ENCODE measurements around the gene SAYSD1.

Gene SAYSD1

DNA sequence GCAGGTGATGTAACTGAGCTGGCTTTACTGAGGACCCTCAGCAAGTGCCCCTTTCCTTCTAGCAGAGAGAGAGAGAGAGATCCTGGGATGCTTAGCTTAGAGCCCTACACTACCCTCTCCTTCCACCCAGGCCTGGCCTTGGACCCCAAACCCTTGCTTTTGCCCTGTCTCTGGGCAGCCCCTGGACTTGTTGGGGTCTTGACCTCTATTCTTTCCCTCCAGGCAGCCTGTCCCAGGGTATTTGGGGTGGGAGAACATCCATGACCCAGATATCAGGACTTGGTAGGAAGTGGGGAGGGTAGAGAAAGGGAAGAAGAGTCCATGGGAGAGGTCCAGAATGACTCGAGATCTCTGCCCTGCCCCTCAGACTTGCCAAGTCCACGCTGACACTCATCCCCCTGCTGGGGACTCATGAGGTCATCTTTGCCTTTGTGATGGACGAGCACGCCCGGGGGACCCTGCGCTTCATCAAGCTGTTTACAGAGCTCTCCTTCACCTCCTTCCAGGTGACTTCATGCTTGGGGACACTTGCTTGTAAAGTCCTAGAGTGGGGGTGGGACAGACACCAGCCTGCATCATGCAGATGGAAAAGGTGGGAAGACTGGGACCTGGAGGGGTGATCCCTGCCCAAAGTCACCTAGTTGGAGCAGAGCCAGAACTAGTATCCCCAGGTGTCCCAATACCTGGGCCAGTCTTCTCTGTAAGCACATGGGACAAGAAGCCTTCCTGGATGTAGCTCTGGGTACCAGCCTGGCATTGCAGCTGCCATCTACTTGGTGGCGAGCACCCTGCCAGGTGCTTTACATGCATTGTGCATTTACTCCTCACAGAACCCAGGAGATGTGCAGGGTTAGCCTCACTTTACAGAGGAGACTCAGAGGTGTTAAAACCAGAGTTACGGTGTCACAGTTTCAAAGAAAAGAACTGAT, 35.5 kb downstream of the SAYSD1 start:
- no peak for DNase-seq (ENCODE audit: low read depth)

DNA sequence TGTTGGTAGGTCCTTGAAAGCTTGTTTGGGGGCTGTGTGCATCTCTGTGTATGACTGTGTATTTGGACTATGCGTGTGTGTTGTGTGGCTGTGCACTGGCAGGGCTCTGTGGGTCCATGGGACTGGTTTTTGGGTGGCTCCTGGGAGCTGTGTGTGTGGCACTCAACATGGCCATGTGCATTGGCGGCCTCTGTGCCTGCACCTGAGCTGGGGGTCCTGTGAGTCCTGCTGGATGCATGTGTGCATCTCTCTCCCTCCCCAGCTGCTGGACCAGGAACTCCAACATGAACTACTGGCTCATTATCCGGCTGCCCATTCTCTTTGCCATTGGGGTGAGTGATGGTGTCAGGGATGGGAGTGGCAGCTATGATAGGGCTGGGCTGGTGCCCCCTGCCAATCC, 36.3 kb downstream of the SAYSD1 start:
- no peak for DNase-seq (ENCODE audit: low read depth)

DNA sequence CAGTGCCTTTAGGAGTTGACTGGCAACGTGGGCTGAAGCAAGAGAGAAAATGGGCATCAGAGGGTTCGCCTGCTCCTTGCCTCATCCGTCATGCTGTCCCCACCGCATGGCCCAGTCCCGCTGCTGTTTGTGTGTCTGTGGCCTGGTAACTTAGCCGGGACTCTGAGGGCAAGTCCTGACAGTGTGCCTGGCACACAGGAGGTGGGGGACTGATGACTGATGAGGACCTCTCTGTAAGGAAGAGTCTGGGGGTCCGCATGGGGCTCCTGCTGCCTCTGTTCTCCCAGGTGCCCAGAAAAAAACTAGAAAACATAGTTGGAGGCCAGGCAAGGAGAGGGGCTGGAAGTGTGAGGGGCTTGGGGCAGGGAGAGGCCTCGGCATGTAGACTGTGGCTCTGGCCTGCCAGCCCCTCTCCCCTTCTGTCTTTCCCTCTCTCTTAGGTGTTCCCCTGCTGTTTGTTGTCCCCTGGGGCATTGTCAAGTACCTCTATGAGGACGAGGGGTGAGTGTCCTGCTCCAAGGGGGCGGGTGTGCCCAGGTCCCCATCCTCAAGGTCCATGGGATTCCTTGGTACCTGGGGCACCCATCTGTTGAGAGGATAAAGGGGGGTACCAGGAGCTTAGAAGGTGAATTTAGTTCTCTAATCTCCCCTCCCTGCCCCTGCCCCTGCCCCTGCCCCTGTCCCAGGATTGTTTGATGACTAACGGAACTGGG, 36.9 kb downstream of the SAYSD1 start:
- DNase-seq (ENCODE audit: low read depth): no peak

DNA sequence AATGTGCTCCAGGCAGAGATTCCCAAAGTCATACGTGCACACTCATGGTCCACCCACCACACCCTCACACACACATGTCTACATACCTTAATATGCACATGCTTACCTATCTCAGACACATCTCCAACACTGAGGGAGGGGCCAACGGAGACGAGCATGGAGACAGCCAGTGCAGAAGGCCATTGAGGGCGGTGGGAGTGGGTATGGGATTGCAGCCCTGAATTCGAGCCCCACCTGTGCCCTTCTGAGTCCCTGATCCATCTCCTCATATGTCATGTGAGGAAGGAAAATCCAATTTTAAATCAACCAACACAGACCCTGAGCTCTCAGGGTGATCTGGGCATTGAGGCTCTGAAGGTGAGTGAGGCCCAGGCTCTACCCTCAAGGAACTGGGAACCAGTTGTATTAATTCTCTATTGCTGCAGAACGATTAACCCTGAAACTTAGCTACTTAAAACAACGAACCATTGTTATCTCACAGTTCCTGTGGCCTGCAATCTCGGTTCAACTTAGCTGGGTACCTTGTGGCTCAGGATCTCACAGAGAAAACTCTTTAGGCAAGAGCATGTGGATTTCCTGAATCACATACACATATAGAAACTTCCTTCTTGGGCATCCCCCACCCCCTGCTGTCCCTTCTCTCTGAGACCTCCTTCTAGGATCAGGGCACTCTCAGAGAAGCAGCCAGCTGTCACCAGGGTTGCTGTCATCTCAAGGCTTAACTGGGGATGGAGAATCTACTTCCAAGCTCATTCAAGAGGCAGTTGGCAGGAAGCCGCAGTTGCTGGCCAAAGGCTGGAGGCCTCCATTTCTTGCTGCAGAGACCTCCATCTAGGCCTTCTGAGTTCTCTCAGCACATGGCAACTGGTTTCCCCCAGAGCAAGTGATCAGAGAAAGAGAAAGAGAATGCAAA, 38.1 kb downstream of the SAYSD1 start:
- no peak for DNase-seq (ENCODE audit: low read depth)

DNA sequence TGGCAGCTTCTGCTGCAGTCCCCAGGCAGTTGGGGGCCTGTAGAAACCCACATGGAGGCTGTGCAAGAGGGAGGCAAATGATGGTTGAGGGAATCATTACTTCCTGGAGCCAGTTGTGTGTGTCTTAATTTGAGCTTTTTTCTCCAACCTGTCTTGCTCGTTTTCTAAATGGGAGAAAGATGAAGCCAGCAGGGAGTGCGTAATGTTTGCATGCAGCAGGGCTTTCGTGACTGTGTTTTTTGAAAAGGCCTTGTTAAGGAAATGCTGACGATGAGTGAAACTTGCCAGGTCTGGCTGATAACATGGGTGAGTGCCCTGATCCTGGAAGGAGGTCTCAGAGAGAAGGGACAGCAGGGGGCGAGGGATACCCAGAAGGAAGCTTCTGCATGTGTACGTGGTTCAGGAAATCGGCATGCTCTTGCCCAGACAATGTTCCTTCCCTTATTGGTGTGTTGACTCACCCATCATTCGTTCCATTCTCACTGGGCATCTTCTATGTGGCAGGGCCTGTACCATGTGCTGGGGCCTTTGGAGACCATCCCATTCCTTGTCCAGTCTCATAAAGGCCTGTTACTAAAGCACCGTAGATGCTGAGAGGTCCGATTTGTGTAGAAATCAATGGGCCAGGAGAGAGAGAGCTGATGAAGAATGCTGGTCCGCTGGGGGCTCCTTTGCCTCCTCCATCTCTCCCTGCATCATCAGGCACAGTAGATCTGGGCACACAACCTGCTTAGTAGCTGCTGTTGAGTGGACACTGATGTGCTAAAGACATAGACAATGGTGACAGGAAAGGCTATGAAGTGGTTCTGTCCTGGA, 39.0 kb downstream of the SAYSD1 start:
- no peak for DNase-seq (ENCODE audit: low read depth)

DNA sequence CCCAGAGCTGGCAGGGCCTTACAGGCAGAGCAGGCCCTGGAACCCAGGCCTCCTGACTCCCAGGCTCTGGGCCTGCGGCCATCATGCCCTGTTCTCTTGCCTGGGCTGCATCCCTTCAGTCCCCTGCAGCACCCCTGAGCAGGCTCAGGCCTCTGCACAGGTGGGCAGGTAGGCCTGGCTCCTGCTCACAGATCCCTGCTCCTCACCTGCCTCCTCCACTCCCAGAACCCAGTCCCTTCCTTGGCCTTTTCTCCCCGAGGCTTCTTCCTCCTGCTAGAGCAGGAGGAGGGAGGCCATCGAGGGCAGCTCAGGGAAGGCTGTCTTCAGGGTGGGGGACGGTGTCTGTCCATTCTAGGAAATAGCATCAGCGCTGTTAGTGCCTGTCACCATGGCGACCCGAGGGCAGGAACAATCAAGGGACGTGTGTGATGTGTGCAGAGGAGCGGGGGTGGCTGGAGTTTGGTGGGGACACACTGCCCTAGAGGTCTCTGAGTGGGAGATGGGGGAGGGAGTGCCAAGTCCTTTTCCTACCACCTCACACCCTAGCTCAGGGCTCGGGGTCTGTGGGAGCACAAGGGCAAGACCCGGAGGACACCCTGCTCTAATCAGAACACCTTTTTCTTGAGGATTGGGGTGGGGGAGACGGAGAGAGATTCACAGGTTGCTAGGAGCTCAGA, 39.8 kb downstream of the SAYSD1 start:
- DNase-seq (ENCODE audit: low read depth): no peak

DNA sequence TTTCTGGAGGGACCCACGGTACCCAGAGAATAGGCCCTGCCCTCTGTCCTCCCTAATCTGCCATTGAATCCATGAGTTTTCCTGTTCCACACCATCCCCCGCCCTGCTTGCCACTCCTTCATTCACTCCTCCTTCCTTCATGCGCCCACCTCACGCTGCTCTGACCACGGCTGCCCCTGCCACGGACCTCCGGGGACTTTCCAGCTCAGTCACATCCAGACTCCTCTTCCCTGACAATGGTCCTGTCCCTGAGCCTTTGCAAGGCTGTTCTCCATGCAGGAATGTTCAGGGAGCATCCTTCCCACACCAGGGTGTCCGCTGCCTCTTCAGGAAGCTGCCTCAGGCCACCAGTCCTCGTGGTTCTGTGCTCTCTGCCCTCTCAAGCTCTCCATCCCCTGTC, 40.5 kb downstream of the SAYSD1 start:
- DNase-seq (ENCODE audit: low read depth): no peak

DNA sequence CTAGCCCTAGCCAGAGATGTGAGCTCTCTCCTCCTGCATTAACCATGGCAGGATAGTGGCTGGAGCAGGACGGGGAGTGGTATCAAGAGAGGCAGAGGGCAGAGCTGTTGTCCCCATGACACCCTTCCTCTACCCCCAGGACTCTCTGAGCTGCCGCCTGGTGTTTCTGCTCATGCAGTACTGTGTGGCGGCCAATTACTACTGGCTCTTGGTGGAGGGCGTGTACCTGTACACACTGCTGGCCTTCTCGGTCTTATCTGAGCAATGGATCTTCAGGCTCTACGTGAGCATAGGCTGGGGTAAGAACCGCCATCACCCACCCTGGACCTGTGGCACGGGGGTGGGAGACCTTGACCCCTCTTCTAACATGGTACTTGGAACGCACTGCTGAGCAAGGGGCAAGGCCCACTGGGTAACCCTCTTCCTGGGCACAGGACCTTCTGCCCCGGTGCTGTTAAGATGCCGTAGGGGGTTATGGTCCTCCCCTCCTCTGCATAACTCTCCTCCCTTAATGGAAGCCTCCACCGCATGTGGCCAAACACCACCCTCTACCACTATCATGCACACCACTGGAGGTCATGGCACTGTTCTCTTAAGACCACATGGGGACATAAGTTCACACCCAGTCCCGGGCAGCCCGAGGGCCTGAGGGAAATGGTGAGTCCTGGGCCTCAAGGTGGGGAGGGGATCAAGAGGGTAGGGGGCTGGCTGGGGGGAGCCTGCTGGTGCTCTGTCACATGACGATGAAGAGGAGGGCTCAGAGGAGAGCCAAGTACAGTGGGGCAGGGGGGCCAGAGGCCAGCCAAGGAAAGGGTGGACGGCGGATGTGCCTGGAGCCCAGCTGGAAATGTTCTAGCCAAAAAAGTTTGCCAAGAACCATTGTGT, 41.3 kb downstream of the SAYSD1 start:
- DNase-seq (ENCODE audit: low read depth): no peak

DNA sequence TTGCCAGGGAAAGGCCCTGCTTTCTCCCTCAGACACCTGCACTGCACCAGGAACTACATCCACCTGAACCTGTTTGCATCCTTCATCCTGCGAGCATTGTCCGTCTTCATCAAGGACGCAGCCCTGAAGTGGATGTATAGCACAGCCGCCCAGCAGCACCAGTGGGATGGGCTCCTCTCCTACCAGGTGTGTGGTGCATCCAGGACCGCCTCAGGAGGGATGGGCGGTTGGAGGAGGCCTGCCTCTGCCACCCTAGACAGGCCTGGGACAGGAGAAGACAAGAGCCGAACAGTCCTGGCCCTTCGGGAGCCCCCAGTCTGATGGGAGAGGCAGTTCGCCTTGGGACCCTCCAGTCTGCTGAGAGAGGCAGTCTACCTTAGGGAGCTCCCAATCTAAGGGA, 42.2 kb downstream of the SAYSD1 start:
- no peak for DNase-seq (ENCODE audit: low read depth)

DNA sequence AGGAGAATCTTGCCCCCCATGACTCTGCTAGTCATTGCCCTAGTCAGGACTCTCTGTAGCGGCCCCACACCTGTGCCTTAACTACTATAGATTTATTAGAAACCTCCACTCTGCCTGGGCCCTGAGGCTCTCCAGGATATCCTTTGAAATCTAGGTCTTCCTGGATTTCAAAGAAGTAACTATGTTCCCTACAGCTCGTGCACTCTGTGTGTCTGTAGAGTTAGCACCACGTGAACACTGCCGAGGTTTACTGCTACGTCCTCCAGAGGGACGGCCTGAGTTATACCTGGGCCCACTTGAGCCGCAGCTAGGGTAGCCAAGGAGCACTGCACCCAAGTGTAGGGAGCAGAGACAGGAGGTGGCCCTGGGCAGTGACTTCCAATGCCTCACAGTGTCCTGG, 46.6 kb downstream of the SAYSD1 start:
- DNase-seq (ENCODE audit: low read depth): no peak

DNA sequence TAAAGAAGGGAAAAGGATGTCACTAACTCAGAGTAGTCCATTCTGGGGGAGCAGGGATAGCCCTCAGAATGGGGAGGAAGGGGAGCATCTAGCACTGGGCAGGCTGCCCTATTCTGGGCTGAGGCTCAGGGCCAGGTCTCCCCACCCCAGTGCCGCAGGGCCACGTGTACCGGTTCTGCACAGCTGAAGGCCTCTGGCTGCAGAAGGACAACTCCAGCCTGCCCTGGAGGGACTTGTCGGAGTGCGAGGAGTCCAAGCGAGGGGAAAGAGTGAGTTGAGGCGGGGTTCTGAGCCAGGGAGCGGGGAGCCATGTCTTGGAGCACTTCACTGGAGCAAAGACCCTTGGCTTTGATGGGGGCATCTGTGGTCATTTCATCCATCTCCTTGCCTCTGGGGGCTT, 49.4 kb downstream of the SAYSD1 start:
- no peak for DNase-seq (ENCODE audit: low read depth)

DNA sequence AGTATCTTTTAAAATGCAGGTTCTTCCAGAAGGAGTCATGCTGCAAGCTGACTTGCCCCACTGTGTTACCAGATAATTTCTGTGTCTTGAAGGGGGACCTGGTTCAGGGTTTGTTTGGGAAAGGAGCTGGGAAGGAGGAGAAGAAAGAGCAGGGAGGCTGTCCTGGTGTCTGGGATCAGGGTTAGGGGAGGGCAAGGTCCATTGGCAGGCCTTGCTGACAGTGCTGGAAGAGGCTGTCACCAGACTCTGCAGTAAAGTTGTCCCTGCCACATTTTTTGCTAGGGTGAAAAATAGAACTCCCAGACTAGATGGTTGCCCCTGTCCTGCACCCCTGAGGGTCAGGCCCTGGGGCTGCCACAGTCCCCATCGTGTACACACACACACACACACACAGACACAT, 51.5 kb downstream of the SAYSD1 start:
- DNase-seq (ENCODE audit: low read depth): no peak

DNA sequence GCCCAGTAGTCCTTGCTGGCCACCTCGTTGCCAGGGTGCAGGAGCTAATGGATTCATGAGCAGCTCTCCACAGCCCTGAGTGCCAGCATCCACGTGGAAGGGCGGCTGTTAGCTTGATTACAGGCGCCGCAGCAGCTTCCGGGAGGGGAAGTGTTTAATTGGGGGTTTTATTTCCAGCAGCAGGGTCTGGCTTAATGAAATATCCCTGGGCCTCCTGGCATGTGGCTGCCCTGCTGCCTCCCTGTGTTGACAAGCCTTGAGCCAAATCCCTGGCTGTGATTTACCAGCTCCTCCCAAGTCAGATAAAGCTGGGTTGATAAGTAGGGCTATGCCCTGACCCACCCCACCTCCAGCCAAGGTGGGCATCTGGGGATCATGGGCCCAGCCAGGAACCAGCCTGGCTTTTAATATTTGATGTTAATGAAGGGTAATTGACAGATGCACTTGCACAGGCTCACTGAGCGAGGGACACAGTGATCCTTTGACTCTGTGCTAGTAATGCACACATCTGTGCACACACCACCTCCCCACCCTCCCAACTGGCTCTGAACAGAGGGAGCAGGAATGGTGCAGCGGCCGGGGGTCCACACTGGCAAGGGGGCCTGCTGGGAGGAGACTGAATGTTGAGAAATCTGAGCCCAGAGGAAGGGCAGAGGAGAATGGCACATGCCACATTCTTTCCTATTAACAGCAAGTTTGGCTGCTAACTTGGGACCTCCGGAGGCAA, 52.8 kb downstream of the SAYSD1 start:
- no peak for DNase-seq (ENCODE audit: low read depth)

DNA sequence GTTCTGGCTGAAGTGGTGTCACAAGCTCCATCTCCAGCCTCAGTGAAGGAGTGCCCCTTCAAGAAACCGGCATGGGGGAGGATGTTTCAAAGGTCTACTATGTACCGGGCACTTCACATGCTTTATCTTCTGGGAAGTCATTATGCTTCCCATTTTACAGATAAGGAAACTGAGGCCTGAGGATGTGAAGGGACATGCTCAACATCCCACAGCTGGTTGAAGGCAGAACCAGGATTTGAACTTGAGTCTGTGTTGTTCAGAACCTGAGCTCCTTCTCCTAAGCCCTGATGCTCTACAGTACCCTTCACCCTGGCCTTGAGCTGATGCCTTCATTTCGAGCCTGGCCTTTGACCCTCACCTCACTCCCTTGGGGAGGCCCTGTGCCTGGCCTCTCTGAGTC, 53.4 kb downstream of the SAYSD1 start:
- DNase-seq (ENCODE audit: low read depth): no peak

DNA sequence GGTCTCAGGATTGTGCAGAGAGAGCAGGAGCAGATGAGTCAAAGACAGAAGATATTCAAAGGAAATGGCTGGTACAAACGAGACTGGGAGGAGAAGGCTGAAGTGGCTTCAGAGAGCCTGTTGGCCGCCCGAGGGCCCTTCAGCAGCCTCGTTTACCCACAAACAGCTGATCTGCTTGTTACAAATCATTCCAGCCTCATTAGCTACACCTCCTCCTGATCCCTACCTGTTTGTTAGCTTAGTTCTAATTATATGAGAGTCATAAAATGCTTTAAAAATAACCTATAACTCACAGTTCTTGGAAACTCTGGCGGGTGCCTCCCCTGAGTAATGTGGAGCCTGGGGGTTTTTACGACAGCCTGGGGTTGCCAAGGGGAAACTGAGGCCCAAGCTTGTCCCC, 53.8 kb downstream of the SAYSD1 start:
- no peak for DNase-seq (ENCODE audit: low read depth)

DNA sequence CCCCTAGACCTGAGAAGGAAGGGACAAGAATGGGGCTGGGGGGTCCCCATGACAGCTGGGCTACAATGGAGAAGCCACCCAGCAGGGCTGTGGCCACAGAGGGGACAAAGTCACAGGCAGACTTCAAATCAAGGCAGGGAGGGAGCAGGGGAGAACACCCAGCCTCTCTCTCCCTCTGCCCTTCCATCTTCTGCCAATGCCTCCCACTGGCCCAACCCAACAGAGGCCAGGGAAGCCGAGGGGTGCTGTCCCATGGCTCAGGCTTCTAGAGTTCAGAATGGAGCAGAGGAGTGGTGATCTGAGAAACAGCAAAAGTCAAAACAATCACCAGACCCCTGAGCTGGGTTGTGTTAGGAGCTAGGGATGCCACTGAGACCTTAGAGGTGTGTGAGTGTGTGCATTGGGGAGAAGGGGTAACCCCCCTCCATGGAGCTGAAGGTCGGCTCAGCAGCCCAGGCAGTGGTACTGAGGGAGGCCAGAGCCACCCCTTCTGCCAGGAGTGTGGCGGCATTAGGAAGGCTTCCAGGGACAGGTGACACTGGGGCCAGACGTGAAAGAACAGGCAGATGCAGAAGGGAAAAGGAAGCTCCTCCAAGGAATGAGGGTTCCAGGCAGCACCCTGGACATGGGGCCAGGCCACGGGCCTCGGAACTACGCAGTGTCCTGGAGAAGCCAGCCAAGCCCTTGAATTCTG, 54.4 kb downstream of the SAYSD1 start:
- DNase-seq (ENCODE audit: low read depth): no peak

DNA sequence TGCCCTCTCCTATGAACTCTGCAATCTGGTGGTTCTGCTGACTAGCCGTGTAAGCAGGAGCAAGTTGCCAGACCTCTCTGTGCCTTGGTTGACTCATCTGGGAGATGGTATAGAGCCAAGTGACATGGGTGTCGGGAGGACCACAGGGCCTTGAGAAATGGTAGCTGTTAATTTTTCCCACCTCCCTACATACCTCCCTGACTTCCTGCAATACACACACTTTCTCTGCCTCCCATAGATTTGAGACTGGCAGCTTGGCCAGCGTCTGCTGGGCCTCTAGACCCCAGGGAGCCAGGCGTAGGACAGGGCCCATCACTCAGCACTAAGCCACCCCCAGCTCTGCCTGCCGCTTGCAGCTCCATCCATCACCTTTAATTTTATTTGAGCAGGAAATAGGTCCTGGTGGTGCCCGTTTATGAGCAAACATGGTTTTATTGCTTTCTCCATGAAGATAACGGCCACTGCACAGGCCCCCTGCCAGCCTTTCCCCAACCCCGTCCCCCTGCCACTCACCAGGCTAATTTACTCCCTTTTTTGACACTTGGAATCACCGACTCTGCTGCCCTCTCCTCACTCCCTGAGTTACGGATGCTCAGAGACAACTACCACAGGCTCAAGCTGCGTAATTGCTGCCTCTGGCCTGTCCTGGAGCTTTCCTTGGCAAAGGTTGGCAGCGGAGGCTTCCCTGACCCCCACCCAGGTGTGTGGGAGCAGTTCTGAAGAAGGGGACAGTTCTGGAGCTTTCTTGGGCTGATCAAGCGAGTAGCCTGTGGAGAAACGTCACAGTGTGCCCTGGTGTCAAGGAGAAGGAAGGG, 55.3 kb downstream of the SAYSD1 start:
- DNase-seq (ENCODE audit: low read depth): no peak
